Thoracic aorta (tissue), 2 donors: ENCODE measurements around the gene PTCHD4. TPM values are rescaled to one million over a fixed set of nuclear protein-coding genes. Genes with fewer than 3 reads are reported as not detected.

Experiments
- ATAC-seq: fragments of 150-250 bp; one replicate; pipeline ENCODE4 v1.8.0; 2017; ENCODE audit warnings: low read depth; ENCODE audit not compliant: insufficient number of reproducible peaks, low FRiP score
- DNase-seq: peaks from one replicate; pipeline ENCODE4 v3.0.0-alpha.2; 2020; ENCODE audit warnings: low spot score
- H3K27ac ChIP-seq, 2 donors: fragments of 200-600 bp; sonication (generic); 1 replicate in 1 of 2; 2 replicates in 1 of 2; pipeline ENCODE4 v1.5.1; 2016; ENCODE audit warnings: mild to moderate bottlenecking in 2 of 2, moderate library complexity in 2 of 2
- H3K27me3 ChIP-seq: fragments of 200-600 bp; sonication (generic); replicated peaks from 2 replicates; pipeline ENCODE4 v1.6.0; 2016; ENCODE audit warnings: mild to moderate bottlenecking; ENCODE audit not compliant: insufficient read depth
- H3K36me3 ChIP-seq: fragments of 200-600 bp; sonication (generic); one replicate; pipeline ENCODE4 v1.5.1; 2016
- H3K4me1 ChIP-seq, 2 donors: fragments of 200-600 bp; sonication (generic); 1 replicate in 1 of 2; 2 replicates in 1 of 2; pipeline versions ENCODE4 v1.5.1 to v1.6.0; 2016; ENCODE audit warnings: low read depth in 2 of 2, mild to moderate bottlenecking in 1 of 2; ENCODE audit not compliant: control insufficient read depth in 1 of 2
- H3K4me3 ChIP-seq: fragments of 200-600 bp; sonication (generic); 2 replicates; pipeline ENCODE4 v1.5.1; 2016; ENCODE audit warnings: mild to moderate bottlenecking
- H3K9me3 ChIP-seq: fragments of 200-600 bp; sonication (generic); 2 replicates; pipeline ENCODE4 v1.5.1; 2016
- total RNA-seq, 2 donors: library from RNA; depleted of rRNA; stranded (reverse); fragments of >200 nt; gene quantifications; one replicate each; pipeline versions ENCODE4 v1.1.0 to v1.2.3, GENCODE V29; 2016
- TF ChIP-seq, protein P1 (sequence below): fragments of 200-600 bp; sonication (generic); IDR thresholded peaks from one replicate; pipeline ENCODE4 v1.5.1; 2019; ENCODE audit warnings: antibody characterized with exemption

PTCHD4 gene
- total RNA-seq, 2 donors from 2014 or later = 2.7 to 4.9 TPM

DNA sequence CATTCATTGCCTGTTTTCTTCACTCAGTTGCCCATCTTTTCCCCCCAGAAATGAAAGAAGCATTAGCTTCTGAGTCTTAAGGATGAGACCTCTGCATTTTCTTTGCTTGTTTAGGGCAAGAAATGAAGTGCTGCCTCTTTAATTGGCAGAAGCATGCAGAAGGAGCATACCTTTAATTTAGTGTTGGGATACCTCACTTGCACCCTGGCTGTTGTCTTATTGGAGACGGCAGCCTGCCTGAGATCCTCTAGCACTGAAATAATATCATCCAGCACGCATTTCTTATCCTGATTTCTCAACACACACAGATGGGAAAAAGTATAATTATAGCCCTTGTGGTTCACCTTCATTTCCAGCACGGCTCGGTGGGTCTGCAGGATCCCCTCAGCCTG lies 43.1 kb downstream of the PTCHD4 start:
- Histone ChIP-seq H3K9me3 (no peaks in the 10 kb centered on the region), H3K4me1 (no peaks in the 10 kb centered on the region), H3K27me3 (no peaks in the 10 kb centered on the region), H3K27ac (no peak overlapping the region), H3K4me3 (peak overlapping the region; percentile 64), H3K36me3 (no peaks in the 10 kb centered on the region)
- TF ChIP-seq, protein P1, sequence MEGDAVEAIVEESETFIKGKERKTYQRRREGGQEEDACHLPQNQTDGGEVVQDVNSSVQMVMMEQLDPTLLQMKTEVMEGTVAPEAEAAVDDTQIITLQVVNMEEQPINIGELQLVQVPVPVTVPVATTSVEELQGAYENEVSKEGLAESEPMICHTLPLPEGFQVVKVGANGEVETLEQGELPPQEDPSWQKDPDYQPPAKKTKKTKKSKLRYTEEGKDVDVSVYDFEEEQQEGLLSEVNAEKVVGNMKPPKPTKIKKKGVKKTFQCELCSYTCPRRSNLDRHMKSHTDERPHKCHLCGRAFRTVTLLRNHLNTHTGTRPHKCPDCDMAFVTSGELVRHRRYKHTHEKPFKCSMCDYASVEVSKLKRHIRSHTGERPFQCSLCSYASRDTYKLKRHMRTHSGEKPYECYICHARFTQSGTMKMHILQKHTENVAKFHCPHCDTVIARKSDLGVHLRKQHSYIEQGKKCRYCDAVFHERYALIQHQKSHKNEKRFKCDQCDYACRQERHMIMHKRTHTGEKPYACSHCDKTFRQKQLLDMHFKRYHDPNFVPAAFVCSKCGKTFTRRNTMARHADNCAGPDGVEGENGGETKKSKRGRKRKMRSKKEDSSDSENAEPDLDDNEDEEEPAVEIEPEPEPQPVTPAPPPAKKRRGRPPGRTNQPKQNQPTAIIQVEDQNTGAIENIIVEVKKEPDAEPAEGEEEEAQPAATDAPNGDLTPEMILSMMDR = no peak
- ATAC-seq (no peak), DNase-seq (no peak)

DNA sequence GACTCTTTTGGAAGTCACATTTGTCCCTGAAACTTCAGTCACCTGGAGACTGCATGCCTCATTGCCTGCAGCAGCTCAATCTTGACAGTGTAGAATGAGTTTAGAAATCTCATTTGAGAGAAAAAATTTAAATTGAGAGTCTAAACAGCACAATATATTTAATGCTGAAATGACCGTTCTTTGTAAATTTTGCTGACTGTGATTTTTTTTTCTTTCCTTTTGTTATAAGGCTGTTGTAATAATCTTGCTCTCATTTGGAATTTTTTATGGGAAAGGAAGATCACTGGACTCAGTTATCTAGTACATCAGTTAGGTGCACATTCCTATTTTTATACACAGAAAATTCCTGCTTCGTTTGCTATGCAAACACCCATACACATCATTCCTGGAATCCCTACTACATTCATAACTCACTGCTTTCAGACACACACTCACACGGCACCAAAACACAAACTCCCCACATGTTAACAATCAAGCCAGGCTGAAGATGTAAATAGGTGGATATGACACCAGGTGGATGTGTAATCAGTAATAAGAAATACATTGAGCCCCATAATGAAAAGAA lies 43.8 kb downstream of the PTCHD4 start:
- ATAC-seq = no peak
- H3K36me3 ChIP-seq = no peaks in the 10 kb centered on the region

DNA sequence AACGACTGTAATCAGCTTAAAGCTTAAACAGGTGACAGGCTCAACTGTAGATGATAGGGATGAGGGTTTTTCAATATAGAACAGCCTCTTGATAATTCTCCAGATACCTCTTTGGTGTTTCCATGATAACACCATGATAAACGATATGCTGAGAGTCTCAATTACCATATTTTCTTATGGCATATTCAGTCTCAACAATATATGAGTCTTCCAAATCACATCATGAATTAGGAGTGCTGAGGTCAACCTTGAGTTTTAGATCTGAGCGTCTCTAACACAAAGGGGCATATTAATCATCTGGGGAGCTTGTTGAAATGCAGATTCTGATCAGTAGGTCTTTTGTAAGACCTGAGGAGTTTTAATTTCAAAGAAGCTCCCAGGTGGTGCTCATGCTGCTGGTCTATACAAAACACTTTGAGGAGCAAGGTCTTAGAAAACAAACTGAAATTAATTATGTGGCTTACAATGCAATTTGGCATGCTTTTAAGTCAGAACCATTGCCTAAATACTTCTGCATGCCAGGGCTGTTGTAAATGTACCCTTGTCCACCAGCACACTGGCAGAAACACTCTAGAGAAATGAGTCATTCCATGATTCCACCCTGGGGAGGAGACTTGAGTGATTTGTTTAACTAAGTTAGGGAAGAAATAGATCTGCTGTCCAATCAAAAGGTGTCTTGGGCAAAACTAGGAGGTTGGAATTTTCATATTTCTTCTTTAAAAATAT lies 49.6 kb downstream of the PTCHD4 start:
- ATAC-seq (no peak), DNase-seq (no peak)
- Histone ChIP-seq H3K27me3 (no peaks in the 10 kb centered on the region), H3K4me3 (no peak overlapping the region), H3K27ac (no peak overlapping the region), H3K36me3 (no peaks in the 10 kb centered on the region), H3K9me3 (no peaks in the 10 kb centered on the region), H3K4me1 (no peaks in the 10 kb centered on the region)
- TF ChIP-seq, protein P1 = no peak

More for the DNA sequence above, 43.8 kb downstream of the PTCHD4 start:
- TF ChIP-seq, protein P1 = no peak
- DNase-seq = no peak
- Histone ChIP-seq H3K4me1 (no peaks in the 10 kb centered on the region), H3K9me3 (no peaks in the 10 kb centered on the region), H3K27ac (no peak overlapping the region), H3K27me3 (no peaks in the 10 kb centered on the region), H3K4me3 (no peak overlapping the region)
